Endothelial cell of umbilical vein (primary cell): ENCODE results near the gene ZNF488. TPM values are rescaled to one million over a fixed set of nuclear protein-coding genes. Genes with fewer than 3 reads are reported as not detected.

Source experiments
- BruUV-seq: library from RNA; stranded (reverse); fragments of 400-500 nt; replicated peaks from 2 replicates; lab custom pipeline; 2021; lab: Mats Ljungman, UMichigan
- CTCF ChIA-PET: fragments of 300-600, 350-600 bp; sonication (Branson Sonifier 250); formaldehyde crosslinking; loops from one replicate; lab custom pipeline; 2021; ENCODE audit warnings: antibody characterized with exemption, inconsistent platforms; lab: Charles Lee
- POLR2A ChIA-PET: fragments of 300-600, 350-600 bp; sonication (Branson Sonifier 250); formaldehyde crosslinking; loops from one replicate; lab custom pipeline; 2021; ENCODE audit warnings: antibody characterized with exemption, inconsistent platforms; lab: Charles Lee
- DNase-seq: peaks from one replicate; pipeline ENCODE4 v3.0.0-alpha.2; 2011; ENCODE audit warnings: low read depth, low spot score
- FAIRE-seq: peaks from 2 replicates; lab custom pipeline; 2011; peaks lifted over from hg19 to GRCh38; lab: Jason Lieb, UNC
- H2AFZ ChIP-seq: 2 replicates; pipeline ENCODE4 v1.6.0; 2012; ENCODE audit warnings: low read depth, low read length, control low read depth, inconsistent platforms
- H3K27ac ChIP-seq: 2 replicates; pipeline ENCODE4 v1.5.1; 2011; ENCODE audit warnings: low read depth, mild to moderate bottlenecking, control low read depth, low read length, moderate library complexity; ENCODE audit not compliant: insufficient read depth
- H3K27me3 ChIP-seq, 2 experiments: 2 replicates each; pipeline versions ENCODE4 v1.6.0 to v1.6.1; 2011; ENCODE audit warnings: low read length in 2 of 2, mixed read lengths in 1 of 2; ENCODE audit not compliant: control insufficient read depth in 2 of 2, insufficient read depth in 2 of 2
- H3K36me3 ChIP-seq, 2 experiments: 2 replicates in 1 of 2; 3 replicates in 1 of 2; pipeline ENCODE4 v1.5.1; 2011; ENCODE audit warnings: low read length in 2 of 2, mild to moderate bottlenecking in 1 of 2, moderate library complexity in 1 of 2; ENCODE audit not compliant: control insufficient read depth in 2 of 2, insufficient read depth in 2 of 2; ENCODE audit errors: extremely low read depth in 1 of 2
- H3K4me1 ChIP-seq: 3 replicates; pipeline ENCODE4 v1.5.1; 2011; ENCODE audit warnings: mild to moderate bottlenecking, low read length; ENCODE audit not compliant: control insufficient read depth, insufficient read depth; ENCODE audit errors: extremely low read depth
- H3K4me2 ChIP-seq: 2 replicates; pipeline ENCODE4 v1.6.1; 2011; ENCODE audit warnings: low read length, control low read depth, mixed read lengths; ENCODE audit not compliant: insufficient read depth
- H3K4me3 ChIP-seq, 3 experiments: fragments of 200-600 bp in 1 of 3; sonication (generic), shearing (Covaris generic) in 1 of 3; replicated peaks in 1 of 3; 2 replicates each; pipeline ENCODE4 v1.5.1; 2011 to 2016; ENCODE audit warnings: control low read depth in 3 of 3, low read length in 3 of 3, mild to moderate bottlenecking in 2 of 3, inconsistent platforms in 1 of 3, low read depth in 1 of 3, moderate library complexity in 1 of 3; ENCODE audit not compliant: insufficient read depth in 1 of 3
- H3K79me2 ChIP-seq: 2 replicates; pipeline ENCODE4 v1.6.0; 2012; ENCODE audit warnings: low read length, inconsistent platforms; ENCODE audit not compliant: control insufficient read depth, insufficient read depth
- H3K9ac ChIP-seq: replicated peaks from 2 replicates; pipeline ENCODE3; 2011; ENCODE audit warnings: low read length, control low read depth; ENCODE audit not compliant: insufficient read depth; ENCODE audit errors: extremely low read depth
- H3K9me1 ChIP-seq: replicated peaks from 3 replicates; pipeline ENCODE4 v1.6.0; 2011; ENCODE audit warnings: mild to moderate bottlenecking, low read length; ENCODE audit not compliant: control insufficient read depth, insufficient read depth; ENCODE audit errors: extremely low read depth
- H3K9me3 ChIP-seq: replicated peaks from 2 replicates; pipeline ENCODE4 v1.5.1; 2012; ENCODE audit warnings: low read length, inconsistent platforms; ENCODE audit not compliant: control insufficient read depth, insufficient read depth
- H4K20me1 ChIP-seq: replicated peaks from 2 replicates; pipeline ENCODE3; 2011; ENCODE audit warnings: mild to moderate bottlenecking, low read length; ENCODE audit not compliant: control insufficient read depth, insufficient read depth; ENCODE audit errors: extremely low read depth
- CTCF ChIP-seq, 2 donors: IDR thresholded peaks; 1 replicate in 1 of 2; 2 replicates in 1 of 2; pipeline ENCODE4 v1.5.1; 2011; ENCODE audit warnings: low read length in 2 of 2, mild to moderate bottlenecking in 2 of 2, moderate library complexity in 2 of 2, control low read depth in 1 of 2, inconsistent platforms in 1 of 2, low read depth in 1 of 2; ENCODE audit not compliant: insufficient read depth in 1 of 2; ENCODE audit errors: extremely low read depth in 1 of 2
- EZH2 ChIP-seq: IDR thresholded peaks from 2 replicates; pipeline ENCODE4 v1.6.1; 2012; ENCODE audit warnings: borderline replicate concordance, low read depth, mild to moderate bottlenecking, moderate library complexity, low read length, inconsistent platforms; ENCODE audit not compliant: severe bottlenecking
- FOS ChIP-seq: IDR thresholded peaks from 2 replicates; pipeline ENCODE4 v1.6.1; 2011; ENCODE audit warnings: mild to moderate bottlenecking, low read length, moderate library complexity, borderline replicate concordance; ENCODE audit not compliant: insufficient read depth
- GATA2 ChIP-seq: IDR thresholded peaks from 2 replicates; pipeline ENCODE4 v1.7.0; 2011; ENCODE audit warnings: low read depth, mild to moderate bottlenecking, moderate library complexity, mixed read lengths, low read length; ENCODE audit not compliant: insufficient read length, insufficient read depth
- JUN ChIP-seq: IDR thresholded peaks from 2 replicates; pipeline ENCODE4 v1.6.1; 2011; ENCODE audit warnings: borderline replicate concordance, low read depth; ENCODE audit not compliant: insufficient read length, insufficient read depth
- MAX ChIP-seq: IDR thresholded peaks from 2 replicates; pipeline ENCODE4 v1.6.1; 2011; ENCODE audit not compliant: insufficient read depth, insufficient read length
- MYC ChIP-seq: IDR thresholded peaks from one replicate; pipeline ENCODE4 v1.6.1; 2011; ENCODE audit warnings: mild to moderate bottlenecking, low read depth, low read length
- POLR2A ChIP-seq: IDR thresholded peaks from 2 replicates; pipeline ENCODE4 v1.6.1; 2012; ENCODE audit warnings: low read depth, mild to moderate bottlenecking, control low read depth, low read length
- POLR2AphosphoS5 ChIP-seq: IDR thresholded peaks from 2 replicates; pipeline ENCODE4 v1.6.1; 2012; ENCODE audit warnings: low read depth, mild to moderate bottlenecking, control low read depth, low read length, moderate library complexity; ENCODE audit not compliant: insufficient read depth
- dilution Hi-C: fragments of 300-500 bp; cut with MboI; formaldehyde crosslinking; loops from one replicate; pipeline ENCODE4 v1.15.0; 2019; ENCODE audit warnings: low sequenced_read_pairs; ENCODE audit not compliant: extremely low pct_ligation_motif_present
- intact Hi-C: fragments of 100-400 bp; cut with micrococcal nuclease; formaldehyde crosslinking; loops from one replicate; pipeline ENCODE4 v1.10.0; 2022
- polyA plus RNA-seq, 4 experiments: library from polyadenylated mRNA; depleted of rRNA in 3 of 4; stranded (reverse) in 3 of 4; unstranded in 1 of 4; fragments of >200 nt; gene quantifications; 2 replicates each; pipeline versions ENCODE4 v1.2.1 to v1.2.3, GENCODE V29; 2011 to 2012; ENCODE audit warnings: missing spikeins in 1 of 4
- total RNA-seq: library from RNA; stranded (reverse); gene quantifications from 2 replicates; pipeline ENCODE4 v1.2.3, GENCODE V29; 2021

Gene ZNF488
- total and polyA plus RNA-seq, 2 donors (not counting 3 experiments of a cell fraction or from before 2014, with no cell fraction given), result 0.21 to 0.38 TPM

GRCh38 chr10:47357131-47357582 lies 26.9 kb downstream of the ZNF488 start:
- no peak overlapping the region for H3K4me3 ChIP-seq
- no peak overlapping the region for H3K9ac ChIP-seq
- CTCF ChIA-PET, result interaction anchor here (1.1 kb wide), 1 partner anchor 11 kb away, joined by 3 read pairs; no protein-coding TSS in a partner anchor
- H2AFZ ChIP-seq, result no peak overlapping the region
- H4K20me1 ChIP-seq, result no peaks in the 10 kb centered on the region
- no peaks in the 10 kb centered on the region for H3K9me3 ChIP-seq
- no peaks in the 10 kb centered on the region for H3K79me2 ChIP-seq
- dilution Hi-C loops (no loop called here), intact Hi-C loops (no loop called here)
- no peaks in the 10 kb centered on the region for H3K4me1 ChIP-seq
- H3K4me2 ChIP-seq, result no peak overlapping the region
- BruUV-seq, result no TSS peak
- TF ChIP-seq GATA2, result no peak
- no peak for TF ChIP-seq POLR2AphosphoS5
- TF ChIP-seq EZH2, result no peak
- no peak overlapping the region for H3K27ac ChIP-seq
- no peak for DNase-seq
- no peak for FAIRE-seq
- H3K36me3 ChIP-seq, result no peaks in the 10 kb centered on the region
- H3K9me1 ChIP-seq, result no peaks in the 10 kb centered on the region
- no peaks in the 10 kb centered on the region for H3K27me3 ChIP-seq
- POLR2A ChIA-PET, result no interaction called here

- dilution Hi-C loops, result no loop called here
- TF ChIP-seq GATA2, result no peak
- TF ChIP-seq JUN, result no peak
- TF ChIP-seq POLR2AphosphoS5, result no peak
- no peak for TF ChIP-seq FOS
- no peak for TF ChIP-seq MAX
- TF ChIP-seq POLR2A, result no peak
- TF ChIP-seq EZH2, result no peak
- TF ChIP-seq CTCF (IDR thresholded peaks at IDR 0.05; ENCODE audit: extremely low read depth in 1 of 2, insufficient read depth in 1 of 2, low read depth in 1 of 2, low read length in 2 of 2), result no peak
- TF ChIP-seq MYC, result no peak
- intact Hi-C loops, result no loop called here
Measured at GRCh38 chr10:47356708-47357107, 27.4 kb downstream of the ZNF488 start.

More at GRCh38 chr10:47356708-47357107, 27.4 kb downstream of the ZNF488 start:
- DNase-seq (no peak), FAIRE-seq (no peak)
- Histone ChIP-seq H3K27me3 (no peaks in the 10 kb centered on the region), H3K9ac (no peak overlapping the region), H4K20me1 (no peaks in the 10 kb centered on the region), H3K4me3 (no peak overlapping the region), H3K4me1 (no peaks in the 10 kb centered on the region), H3K79me2 (no peaks in the 10 kb centered on the region), H3K4me2 (no peak overlapping the region), H3K9me1 (no peaks in the 10 kb centered on the region), H2AFZ (no peak overlapping the region), H3K9me3 (no peaks in the 10 kb centered on the region), H3K27ac (no peak overlapping the region), H3K36me3 (no peaks in the 10 kb centered on the region)
- ChIA-PET POLR2A (no interaction called here), CTCF (no interaction called here)
- no TSS peak for BruUV-seq
